Activated T-helper 1 cell treated with anti-CD3 and anti-CD28 coated beads, Interleukin-12 subunit alpha, Interleukin-12 subunit beta, Interleukin-2, Interleukin-4 antibody, amounts not matched to agents 30 ng/mL and 10 ng/mL and 1 ng/mL, durations not matched to agents 14 hours and 24 hours and 36 hours (primary cell): ENCODE measurements around the gene PEAR1. TPM values are rescaled to one million over a fixed set of nuclear protein-coding genes. Genes with fewer than 3 reads are reported as not detected.

Experiments
- DNase-seq: peaks from one replicate; pipeline ENCODE4 v3.0.0; 2021; ENCODE audit warnings: low spot score
- H3K27ac Mint-ChIP-seq: one replicate; pipeline ENCODE4 v1.8.0; 2021; ENCODE audit warnings: mild to moderate bottlenecking, mixed read lengths
- H3K27me3 Mint-ChIP-seq: one replicate; pipeline ENCODE4 v1.8.0; 2022; ENCODE audit warnings: mild to moderate bottlenecking, moderate library complexity, mixed read lengths; ENCODE audit not compliant: insufficient read depth
- H3K36me3 Mint-ChIP-seq: one replicate; pipeline ENCODE4 v1.8.0; 2021; ENCODE audit warnings: low read depth, mixed read lengths
- H3K4me1 Mint-ChIP-seq: one replicate; pipeline ENCODE4 v1.8.0; 2021; ENCODE audit warnings: low read depth, mixed read lengths
- H3K4me3 Mint-ChIP-seq: one replicate; pipeline ENCODE4 v1.8.0; 2021; ENCODE audit warnings: mild to moderate bottlenecking, moderate library complexity, mixed read lengths
- H3K9me3 Mint-ChIP-seq: one replicate; pipeline ENCODE4 v1.8.0; 2021; ENCODE audit warnings: mixed read lengths
- intact Hi-C: fragments of 100-400 bp; cut with micrococcal nuclease; formaldehyde crosslinking; loops from one replicate; pipeline ENCODE4 v1.15.1; 2024
- total RNA-seq: library from RNA; stranded (reverse); gene quantifications from 2 replicates; pipeline ENCODE4 v1.2.3, GENCODE V29; 2022

The PEAR1 gene
- total RNA-seq, 1 donor from 2014 or later, result 0.36 TPM

DNA sequence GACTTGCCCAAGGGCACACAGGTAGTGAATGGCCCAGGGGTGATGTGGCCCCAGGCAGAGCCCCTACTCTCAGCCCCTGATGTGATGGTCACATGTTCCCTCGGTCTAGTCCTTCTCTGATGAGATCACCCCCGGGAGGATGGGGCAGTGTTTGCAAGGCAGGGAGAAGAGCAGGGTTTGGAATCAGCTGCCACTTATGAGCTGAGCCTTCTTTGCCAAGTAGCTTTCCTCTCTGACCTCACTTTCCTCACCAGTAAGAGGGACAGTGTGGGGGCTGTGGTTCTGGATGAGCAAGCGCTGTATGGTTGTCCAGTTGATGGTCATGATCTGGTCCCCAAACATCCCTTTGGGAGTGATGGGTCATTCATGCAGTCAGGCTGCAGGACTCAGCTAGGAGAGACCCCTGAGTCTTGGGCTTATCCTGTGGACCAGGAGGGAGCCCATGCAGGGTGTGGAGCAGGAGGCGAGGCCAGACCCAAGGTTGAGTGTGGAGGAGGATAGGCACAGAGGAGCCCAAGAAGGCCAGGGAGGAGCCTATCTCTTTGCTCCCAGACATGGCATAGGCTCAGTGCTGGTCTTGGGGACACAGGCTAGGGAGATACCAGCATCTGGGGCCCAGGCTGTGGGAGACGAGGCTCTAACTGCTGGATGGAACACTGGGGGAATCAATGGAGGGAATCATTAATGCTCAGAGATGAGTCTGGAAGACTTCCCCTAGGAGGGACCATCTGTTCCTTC lies 15.9 kb upstream of the PEAR1 start:
- no peaks in the 10 kb centered on the region for H3K4me1 Mint-ChIP-seq
- H3K27ac Mint-ChIP-seq, result no peak overlapping the region
- H3K4me3 Mint-ChIP-seq, result no peak overlapping the region
- H3K27me3 Mint-ChIP-seq, result peaks cover 8% of the 10 kb centered on the region
- no peak for DNase-seq
- no peaks in the 10 kb centered on the region for H3K9me3 Mint-ChIP-seq
- intact Hi-C loops, result no loop called here
- H3K36me3 Mint-ChIP-seq, result peaks cover 15% of the 10 kb centered on the region

DNA sequence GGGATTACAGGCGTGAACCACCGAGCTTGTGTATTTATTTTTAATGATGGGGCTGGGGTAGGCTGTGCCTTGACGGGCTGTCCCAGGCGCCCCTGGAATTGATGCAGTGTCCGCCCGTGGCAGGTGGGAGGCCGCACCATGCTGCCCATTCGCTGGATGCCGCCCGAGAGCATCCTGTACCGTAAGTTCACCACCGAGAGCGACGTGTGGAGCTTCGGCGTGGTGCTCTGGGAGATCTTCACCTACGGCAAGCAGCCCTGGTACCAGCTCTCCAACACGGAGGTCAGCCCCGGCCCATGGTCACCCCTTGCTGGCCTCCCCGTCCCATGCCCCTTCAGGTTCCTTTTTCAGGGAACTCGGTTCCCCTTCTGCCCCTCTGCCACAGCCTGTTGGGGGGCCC lies 13.6 kb upstream of the PEAR1 start:
- H3K36me3 Mint-ChIP-seq, result peaks cover 10% of the 10 kb centered on the region
- H3K27ac Mint-ChIP-seq, result no peak overlapping the region
- DNase-seq, result no peak
- intact Hi-C loops, result no loop called here
- peaks cover 10% of the 10 kb centered on the region for H3K27me3 Mint-ChIP-seq
- no peaks in the 10 kb centered on the region for H3K9me3 Mint-ChIP-seq
- H3K4me1 Mint-ChIP-seq, result no peaks in the 10 kb centered on the region
- no peak overlapping the region for H3K4me3 Mint-ChIP-seq

DNA sequence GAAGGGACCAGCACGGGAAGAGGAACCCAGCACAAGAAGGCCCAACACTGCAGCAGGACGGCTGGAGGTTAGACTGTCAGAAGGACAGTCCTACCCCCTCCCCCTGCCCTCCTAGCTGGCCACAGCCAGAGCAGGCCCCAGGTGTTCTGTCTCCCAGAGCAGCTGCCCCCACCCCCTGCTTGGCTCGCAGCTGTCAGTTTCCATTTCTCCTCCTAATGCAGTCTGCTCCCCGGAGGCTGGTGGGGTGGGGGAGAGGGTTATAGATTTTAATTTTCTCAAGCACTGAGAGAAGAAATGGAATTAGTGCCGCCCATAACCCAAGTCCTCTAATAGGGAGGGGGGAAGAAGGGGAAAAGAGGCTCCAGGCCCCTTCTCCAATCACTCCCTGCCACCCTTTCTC lies 13.0 kb upstream of the PEAR1 start:
- no peak for DNase-seq
- H3K36me3 Mint-ChIP-seq, result peaks cover 9% of the 10 kb centered on the region
- H3K27ac Mint-ChIP-seq, result no peak overlapping the region
- no peaks in the 10 kb centered on the region for H3K9me3 Mint-ChIP-seq
- H3K4me3 Mint-ChIP-seq, result no peak overlapping the region
- intact Hi-C loops, result no loop called here
- H3K4me1 Mint-ChIP-seq, result no peaks in the 10 kb centered on the region
- H3K27me3 Mint-ChIP-seq, result peaks cover 10% of the 10 kb centered on the region

DNA sequence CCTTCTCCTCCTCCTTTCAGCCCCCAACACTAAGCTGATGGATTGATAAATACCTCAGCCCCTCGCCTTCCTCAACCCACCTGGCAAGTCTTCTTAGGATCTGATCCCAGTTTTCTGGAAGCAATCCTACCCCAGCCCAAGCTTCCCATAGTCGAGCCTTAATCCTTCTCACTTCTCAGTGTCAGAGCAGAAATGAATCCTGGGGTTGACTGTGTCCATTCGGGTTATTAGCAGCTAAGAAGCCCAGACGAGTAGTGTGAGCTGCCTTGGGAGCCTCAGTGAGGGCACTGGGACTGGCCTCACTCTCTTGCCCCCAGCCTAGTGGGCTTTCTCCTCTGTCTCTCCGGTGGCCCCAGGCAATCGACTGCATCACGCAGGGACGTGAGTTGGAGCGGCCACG lies 12.4 kb upstream of the PEAR1 start:
- intact Hi-C loops, result no loop called here
- Mint-ChIP-seq H3K9me3 (no peaks in the 10 kb centered on the region), H3K36me3 (peaks cover 9% of the 10 kb centered on the region), H3K27me3 (peaks cover 12% of the 10 kb centered on the region), H3K4me1 (no peaks in the 10 kb centered on the region), H3K4me3 (no peak overlapping the region), H3K27ac (no peak overlapping the region)
- no peak for DNase-seq

DNA sequence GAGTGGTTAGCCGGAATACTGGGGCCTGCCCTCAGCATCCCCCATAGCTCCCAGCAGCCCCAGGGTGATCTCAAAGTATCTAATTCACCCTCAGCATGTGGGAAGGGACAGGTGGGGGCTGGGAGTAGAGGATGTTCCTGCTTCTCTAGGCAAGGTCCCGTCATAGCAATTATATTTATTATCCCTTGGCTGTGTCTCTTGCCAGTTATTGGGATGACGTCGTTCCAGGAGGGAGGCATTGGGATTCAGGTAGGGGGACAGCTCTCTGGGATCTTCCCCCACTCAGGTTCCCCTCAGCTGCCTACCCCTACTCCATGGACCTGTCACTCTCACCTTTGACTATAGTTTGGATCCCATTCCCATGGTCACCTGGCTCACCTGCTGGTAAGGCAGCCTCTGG lies 11.9 kb upstream of the PEAR1 start:
- no peak overlapping the region for H3K4me3 Mint-ChIP-seq
- H3K27me3 Mint-ChIP-seq, result peaks cover 16% of the 10 kb centered on the region
- peaks cover 6% of the 10 kb centered on the region for H3K36me3 Mint-ChIP-seq
- no peak overlapping the region for H3K27ac Mint-ChIP-seq
- H3K9me3 Mint-ChIP-seq, result no peaks in the 10 kb centered on the region
- no peaks in the 10 kb centered on the region for H3K4me1 Mint-ChIP-seq
- DNase-seq, result no peak
- intact Hi-C loops, result no loop called here

DNA sequence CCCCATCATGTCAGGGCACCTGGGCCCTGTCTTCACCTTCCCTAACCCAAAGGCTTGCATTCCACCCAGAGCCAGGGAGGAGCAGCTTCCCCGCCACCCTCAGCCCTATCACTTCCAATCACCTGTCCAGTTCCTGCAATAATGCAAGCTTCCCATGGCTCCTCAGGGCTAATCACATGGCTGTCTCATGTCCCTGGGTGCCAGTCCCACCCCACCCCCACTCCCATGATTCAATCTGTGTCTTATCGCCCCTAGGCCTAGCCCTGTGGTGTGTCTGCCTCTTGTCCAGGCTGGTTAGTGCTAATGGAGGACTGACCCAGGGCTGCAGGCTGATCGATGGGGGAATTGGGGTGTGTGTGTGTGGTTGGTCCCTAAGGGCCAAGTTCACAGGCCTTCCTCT lies 11.0 kb upstream of the PEAR1 start:
- Mint-ChIP-seq H3K36me3 (peaks cover 6% of the 10 kb centered on the region), H3K4me3 (no peak overlapping the region), H3K9me3 (no peaks in the 10 kb centered on the region), H3K27me3 (peaks cover 18% of the 10 kb centered on the region), H3K27ac (no peak overlapping the region), H3K4me1 (no peaks in the 10 kb centered on the region)
- no peak for DNase-seq
- intact Hi-C loops, result no loop called here

DNA sequence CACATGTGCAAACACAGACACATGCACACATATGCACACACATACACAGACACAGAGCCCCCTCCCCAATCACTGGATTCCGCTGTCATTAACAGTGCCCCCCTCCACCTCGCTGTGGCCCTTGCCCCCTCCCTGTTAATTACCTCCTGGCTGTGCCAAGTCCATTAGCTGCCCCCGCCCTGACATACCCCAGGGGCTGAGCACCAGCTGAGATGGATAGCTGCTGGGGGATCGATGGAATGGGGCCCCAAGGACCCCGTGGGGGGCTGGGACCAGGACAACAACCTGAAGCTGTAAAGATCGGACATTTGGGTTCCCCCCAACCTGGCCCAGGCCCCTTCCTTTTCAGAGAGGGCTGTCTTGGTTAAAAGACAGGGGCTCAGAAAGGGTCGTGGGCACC lies 9.6 kb upstream of the PEAR1 start:
- H3K27ac Mint-ChIP-seq, result no peak overlapping the region
- intact Hi-C loops, result no loop called here
- no peak overlapping the region for H3K4me3 Mint-ChIP-seq
- no peaks in the 10 kb centered on the region for H3K4me1 Mint-ChIP-seq
- peaks cover 21% of the 10 kb centered on the region for H3K27me3 Mint-ChIP-seq
- H3K9me3 Mint-ChIP-seq, result no peaks in the 10 kb centered on the region
- H3K36me3 Mint-ChIP-seq, result peaks cover 8% of the 10 kb centered on the region
- DNase-seq, result no peak

DNA sequence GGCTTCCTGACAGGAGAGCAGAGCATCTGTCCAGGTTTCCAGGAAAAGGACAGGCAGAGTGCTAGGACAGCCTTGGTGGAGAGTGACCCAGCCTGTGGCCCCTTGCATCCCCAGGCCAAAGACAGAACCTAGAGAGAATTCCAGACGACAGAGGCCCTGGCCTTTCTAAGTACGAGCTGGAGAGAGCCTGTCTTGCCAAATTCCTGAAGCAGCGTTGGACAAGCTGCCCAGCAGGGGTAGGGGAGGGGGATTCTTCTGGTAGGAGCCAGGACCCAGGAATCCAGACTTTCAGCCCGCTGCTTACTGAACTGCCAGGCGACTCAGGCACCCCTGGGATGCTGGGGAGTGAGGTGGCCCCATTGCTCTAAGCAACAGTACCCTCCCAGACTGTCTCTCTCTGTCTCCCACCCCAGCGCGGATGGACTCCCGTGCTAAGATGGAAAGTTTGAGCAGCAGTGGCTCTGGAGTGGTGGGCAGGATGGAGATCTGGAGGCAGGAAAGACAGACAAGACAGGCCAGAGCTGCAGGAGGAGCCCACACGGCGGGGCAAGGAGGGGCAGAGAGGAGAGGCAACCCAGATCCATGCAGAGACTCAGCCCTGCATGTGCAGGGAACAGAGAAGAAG lies 8.8 kb upstream of the PEAR1 start:
- peaks cover under 1% of the 10 kb centered on the region for H3K4me1 Mint-ChIP-seq
- no peak overlapping the region for H3K27ac Mint-ChIP-seq
- peaks cover 26% of the 10 kb centered on the region for H3K27me3 Mint-ChIP-seq
- no peak overlapping the region for H3K4me3 Mint-ChIP-seq
- peaks cover 9% of the 10 kb centered on the region for H3K36me3 Mint-ChIP-seq
- no peaks in the 10 kb centered on the region for H3K9me3 Mint-ChIP-seq
- intact Hi-C loops, result no loop called here
- DNase-seq, result no peak

DNA sequence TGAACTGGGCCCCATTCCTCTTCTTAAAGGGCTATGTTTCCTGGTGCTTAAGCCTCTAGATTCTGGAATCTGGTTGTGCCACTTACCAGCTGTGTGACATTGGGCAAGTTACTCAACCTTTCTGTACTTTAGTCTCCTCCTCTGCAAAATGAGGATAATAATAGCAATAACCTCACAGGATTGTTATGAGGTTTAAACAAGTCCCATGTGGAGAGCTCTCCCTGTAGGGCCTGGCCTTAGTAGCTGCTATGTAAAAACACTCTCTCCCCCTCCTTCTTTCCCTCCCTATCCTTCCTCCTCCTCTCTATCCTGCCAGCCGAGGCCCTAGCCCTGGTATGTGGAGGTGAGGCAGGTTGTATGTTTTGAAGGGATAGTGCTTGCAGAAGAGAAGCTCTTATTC lies 8.2 kb upstream of the PEAR1 start:
- H3K27ac Mint-ChIP-seq, result no peak overlapping the region
- intact Hi-C loops, result no loop called here
- peaks cover 7% of the 10 kb centered on the region for H3K36me3 Mint-ChIP-seq
- no peak for DNase-seq
- H3K4me3 Mint-ChIP-seq, result no peak overlapping the region
- no peaks in the 10 kb centered on the region for H3K9me3 Mint-ChIP-seq
- H3K4me1 Mint-ChIP-seq, result peaks cover 6% of the 10 kb centered on the region
- H3K27me3 Mint-ChIP-seq, result peaks cover 29% of the 10 kb centered on the region

DNA sequence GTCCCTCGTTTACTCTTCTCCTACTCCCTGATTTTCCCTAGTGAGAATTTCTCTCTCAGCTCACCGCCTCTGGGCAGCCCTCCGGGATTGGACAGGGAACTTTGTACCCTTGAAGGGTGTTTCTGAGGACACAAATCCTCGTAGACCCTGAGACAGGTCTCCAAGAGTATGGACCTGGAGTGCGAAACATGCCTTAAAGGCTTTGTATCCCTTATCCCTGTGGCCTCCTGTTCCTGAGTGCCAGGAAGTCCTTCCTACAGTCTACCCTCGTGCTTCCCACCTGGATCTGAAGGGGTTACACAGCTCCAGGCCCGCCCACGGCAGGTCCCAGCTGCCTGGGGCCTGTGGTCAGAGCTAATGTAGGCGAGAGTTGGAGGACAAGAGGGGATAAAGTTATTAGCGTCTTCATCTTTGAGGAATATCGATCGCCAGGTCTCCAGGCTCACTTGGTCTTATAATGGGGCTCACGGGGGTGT lies 7.6 kb upstream of the PEAR1 start:
- DNase-seq, result no peak
- Mint-ChIP-seq H3K4me3 (no peak overlapping the region), H3K27me3 (peaks cover 31% of the 10 kb centered on the region), H3K9me3 (no peaks in the 10 kb centered on the region), H3K27ac (no peak overlapping the region), H3K4me1 (peaks cover 8% of the 10 kb centered on the region), H3K36me3 (peaks cover 7% of the 10 kb centered on the region)
- intact Hi-C loops, result no loop called here

DNA sequence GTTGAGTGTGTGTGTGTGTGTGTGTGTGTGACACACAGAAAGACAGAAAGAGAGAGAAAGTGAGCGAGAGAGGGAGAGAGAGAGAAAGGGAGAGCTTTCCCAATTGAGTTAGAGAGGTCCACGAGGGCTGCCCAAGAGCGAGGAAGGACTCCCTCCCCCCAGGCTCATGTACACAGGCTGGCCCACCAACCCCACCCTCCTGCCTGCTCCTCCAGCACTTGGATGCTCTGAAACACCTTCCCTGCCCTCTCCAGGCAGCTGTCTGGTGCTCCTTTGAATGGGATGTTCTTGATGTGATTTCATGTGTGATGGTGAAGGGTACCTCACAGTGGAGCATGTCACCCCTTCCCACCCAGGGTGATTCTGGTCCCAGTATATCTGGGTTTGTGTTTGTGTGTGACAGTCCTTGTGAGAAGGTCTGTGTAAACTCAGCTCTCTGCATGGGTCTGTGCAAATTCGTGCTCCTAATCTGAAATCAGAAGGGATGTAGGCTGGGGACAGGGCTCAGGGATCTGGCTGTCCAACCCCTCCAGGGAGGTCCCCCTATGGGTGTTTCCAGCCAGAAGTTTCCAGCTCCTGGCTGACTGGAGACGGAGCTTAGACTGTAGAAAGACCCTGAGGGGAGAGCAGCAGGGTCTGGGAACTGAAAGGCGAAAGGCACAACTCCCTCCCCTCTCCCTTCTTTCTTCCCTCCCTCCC lies 6.8 kb upstream of the PEAR1 start:
- H3K27ac Mint-ChIP-seq, result no peak overlapping the region
- peaks cover 8% of the 10 kb centered on the region for H3K4me1 Mint-ChIP-seq
- H3K27me3 Mint-ChIP-seq, result peaks cover 37% of the 10 kb centered on the region

DNA sequence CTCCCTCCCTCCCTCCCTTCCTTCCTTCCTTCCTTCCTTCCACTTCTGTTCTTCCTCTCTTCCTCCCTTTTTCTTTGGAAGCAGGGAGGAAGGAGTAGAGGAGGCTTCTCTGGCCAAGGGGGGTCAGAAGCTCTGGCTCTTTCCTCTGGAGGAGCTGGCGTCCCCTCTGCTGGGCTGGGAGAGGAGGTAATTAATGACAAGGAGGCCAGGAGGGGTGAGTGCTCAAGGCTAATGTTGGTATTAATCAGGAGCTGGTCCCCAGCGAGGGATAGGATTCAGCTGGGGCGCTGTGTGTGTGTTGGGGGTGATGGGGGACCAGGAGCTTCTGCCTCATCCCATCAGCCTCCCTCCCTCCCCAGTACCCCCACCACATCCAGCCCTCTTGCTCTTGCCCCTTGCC lies 6.2 kb upstream of the PEAR1 start:
- intact Hi-C loops, result no loop called here
- Mint-ChIP-seq H3K27ac (no peak overlapping the region), H3K9me3 (no peaks in the 10 kb centered on the region), H3K4me1 (peaks cover 8% of the 10 kb centered on the region), H3K36me3 (peaks cover 7% of the 10 kb centered on the region), H3K27me3 (peaks cover 39% of the 10 kb centered on the region), H3K4me3 (no peak overlapping the region)
- DNase-seq, result no peak

More for the DNA sequence above, 6.8 kb upstream of the PEAR1 start:
- no peaks in the 10 kb centered on the region for H3K9me3 Mint-ChIP-seq
- intact Hi-C loops, result no loop called here
- peaks cover 7% of the 10 kb centered on the region for H3K36me3 Mint-ChIP-seq
- DNase-seq, result no peak
- H3K4me3 Mint-ChIP-seq, result no peak overlapping the region

DNA sequence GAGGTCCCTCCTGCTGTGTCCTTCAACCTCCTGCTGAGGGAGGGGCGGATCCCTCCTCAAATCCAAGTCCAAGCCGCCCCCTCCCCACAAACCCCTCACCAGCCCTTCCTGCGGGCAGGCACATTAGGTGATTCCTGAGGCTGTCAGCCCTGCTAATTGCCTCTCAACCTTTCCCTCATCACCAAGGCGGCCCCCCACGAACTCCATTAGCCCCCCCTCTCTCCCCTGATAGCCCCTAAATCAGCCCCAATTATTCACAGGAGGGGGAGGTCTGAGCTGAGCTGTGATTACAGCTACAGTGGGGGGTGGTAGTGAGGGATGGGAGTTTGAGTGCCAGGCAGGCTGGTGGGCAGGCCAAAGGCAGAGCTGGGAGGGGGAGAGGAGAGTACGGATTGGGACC lies 5.8 kb upstream of the PEAR1 start:
- Mint-ChIP-seq H3K36me3 (peaks cover 7% of the 10 kb centered on the region), H3K4me1 (peaks cover 8% of the 10 kb centered on the region), H3K27me3 (peaks cover 42% of the 10 kb centered on the region), H3K9me3 (no peaks in the 10 kb centered on the region), H3K27ac (no peak overlapping the region), H3K4me3 (no peak overlapping the region)
- intact Hi-C loops, result no loop called here
- no peak for DNase-seq
